ENCODE measurements around the gene SWAP70. TPM values are rescaled to one million over a fixed set of nuclear protein-coding genes. Genes with fewer than 3 reads are reported as not detected.

SWAP70 gene
- total and polyA plus RNA-seq, 2 of the 8 experiments (the other 6 are each of a cell fraction or from before 2014, with no cell fraction given), result 14.8 to 37.5 TPM

- no peak overlapping the region for H4K91ac ChIP-seq (replicated peaks; ENCODE audit: insufficient read length, low read length)
- ChIA-PET POLR2A (ENCODE audit: partially characterized antibody) (no interaction called here), CTCF (ENCODE audit: partially characterized antibody) (no interaction called here)
- 94% methylated on average over 3 of the region's 3 CpGs; no CpG with 5 or more reads in 1 of the 2 experiments for WGBS, 2 experiments (ENCODE audit: extremely low coverage in 1 of 2, insufficient coverage in 1 of 2, insufficient read length in 1 of 2, insufficient replicate concordance in 2 of 2, low coverage in 1 of 2, low lambda C conversion rate in 2 of 2, missing lambda C conversion rate in 1 of 2)
- DNase-seq (ENCODE audit: low read depth in 1 of 2, low spot score in 2 of 2) (no peak), FAIRE-seq (no peak)
- no peak overlapping the region for H2AK5ac ChIP-seq (ENCODE audit: low read depth, low read length)
- H3K36me3 ChIP-seq (ENCODE audit: control insufficient read depth in 2 of 4, insufficient read depth in 4 of 4, low read length in 3 of 4), result no peaks in the 10 kb centered on the region; a peak in 1 of 8 replicates
- no peak overlapping the region for H3K4ac ChIP-seq (replicated peaks; ENCODE audit: insufficient read length, low read depth, low read length)
- H3K4me2 ChIP-seq (ENCODE audit: insufficient read depth in 1 of 2, low read depth in 2 of 2, low read length in 2 of 2), result no peak overlapping the region
- H4K20me1 ChIP-seq (replicated peaks in 1 of 2; ENCODE audit: control insufficient read depth in 1 of 2, insufficient read depth in 2 of 2, low read length in 2 of 2), result no peaks in the 10 kb centered on the region
- H3K18ac ChIP-seq (ENCODE audit: extremely low read depth, low read length), result no peak overlapping the region
- H3K79me1 ChIP-seq (ENCODE audit: low read depth, low read length), result no peaks in the 10 kb centered on the region
- H2BK15ac ChIP-seq (ENCODE audit: low read length), result no peak overlapping the region
- no peaks in the 10 kb centered on the region for H3K27me3 ChIP-seq (replicated peaks in 1 of 4; ENCODE audit: control insufficient read depth in 3 of 4, extremely low read depth in 1 of 4, insufficient read depth in 3 of 4, low read length in 3 of 4)
- no peaks in the 10 kb centered on the region for H3K79me2 ChIP-seq (ENCODE audit: control insufficient read depth in 1 of 2, insufficient read depth in 2 of 2, low read length in 2 of 2)
- no peaks in the 10 kb centered on the region for H3K9me3 ChIP-seq (ENCODE audit: insufficient read depth in 2 of 2, low read depth in 1 of 2, low read length in 1 of 2)
- no peak overlapping the region for H3K27ac ChIP-seq (ENCODE audit: low read depth, low read length)
- H3K4me3 ChIP-seq (ENCODE audit: extremely low read depth in 1 of 4, insufficient read depth in 2 of 4, low read depth in 3 of 4, low read length in 4 of 4), result no peak overlapping the region
- no peak overlapping the region for H3K23ac ChIP-seq (ENCODE audit: insufficient read length)
- H2BK12ac ChIP-seq (ENCODE audit: low read depth, low read length), result no peak overlapping the region
- no peak for TF ChIP-seq NANOG (IDR thresholded peaks at IDR 0.05; ENCODE audit: insufficient read depth, low read depth, low read length, poor library complexity, severe bottlenecking)
- H3K14ac ChIP-seq (ENCODE audit: insufficient read length), result no peak overlapping the region
- H3K4me1 ChIP-seq (replicated peaks in 1 of 4; ENCODE audit: control insufficient read depth in 3 of 4, insufficient read depth in 4 of 4, low read length in 3 of 4), result peaks cover 0 to 17% (median 7%) of the 10 kb centered on the region in 4 experiments; a peak in 3 of 7 replicates
- H4K5ac ChIP-seq (ENCODE audit: insufficient read length, low read depth, low read length), result no peak overlapping the region
- no peak overlapping the region for H3K9ac ChIP-seq (replicated peaks in 1 of 4; ENCODE audit: extremely low read depth in 1 of 4, low read depth in 3 of 4, low read length in 3 of 4)
- H2BK5ac ChIP-seq (ENCODE audit: low read depth, low read length), result no peak overlapping the region
- no peak overlapping the region for H2BK120ac ChIP-seq (replicated peaks; ENCODE audit: low read depth, low read length)
- H2BK20ac ChIP-seq (ENCODE audit: low read length), result no peak overlapping the region
- no peak overlapping the region for H4K8ac ChIP-seq (ENCODE audit: extremely low read depth, insufficient read depth, low read length)
- no peak overlapping the region for H3K56ac ChIP-seq (replicated peaks; ENCODE audit: insufficient read length, low read depth, low read length)
- no peak overlapping the region for H2AFZ ChIP-seq (ENCODE audit: low read length)
- no peaks in the 10 kb centered on the region for H3K23me2 ChIP-seq (ENCODE audit: low read depth, low read length)
Measured at GRCh38 chr11:9799886-9800285, 136.0 kb downstream of the SWAP70 start.
